Activated naive CD4-positive, alpha-beta T cell treated with anti-CD3 and anti-CD28 coated beads, Interleukin-2, amount 10 ng/mL, durations not matched to agents 7 days and 5 days (primary cell): ENCODE measurements around the gene SNHG17.
A peak's percentile ranks its signal among the peaks of the same experiment; 100 is the strongest.
"Not testable (repeated sequence)": the region's sequence is repeated elsewhere in the genome, so short reads cannot be mapped to it uniquely, and the experiment has no call there.

Experiments
- CTCF ChIA-PET: fragments of 350-600 bp; sonication (Branson Sonifier 250); formaldehyde crosslinking; loops from one replicate; lab custom pipeline; 2021; ENCODE audit warnings: antibody characterized with exemption; lab: Charles Lee
- DNase-seq: peaks from one replicate; pipeline ENCODE4 v3.0.0-alpha.2; 2020
- H3K27ac Mint-ChIP-seq: one replicate; pipeline ENCODE4 v1.8.0; 2021; ENCODE audit warnings: mild to moderate bottlenecking, moderate library complexity, mixed read lengths
- H3K27me3 Mint-ChIP-seq: one replicate; pipeline ENCODE4 v1.8.0; 2021; ENCODE audit warnings: mild to moderate bottlenecking, mixed read lengths
- H3K36me3 Mint-ChIP-seq: one replicate; pipeline ENCODE4 v1.8.0; 2021; ENCODE audit warnings: mixed read lengths
- H3K4me1 Mint-ChIP-seq: one replicate; pipeline ENCODE4 v1.8.0; 2021; ENCODE audit warnings: mixed read lengths
- H3K4me3 Mint-ChIP-seq: one replicate; pipeline ENCODE4 v1.8.0; 2021; ENCODE audit warnings: mild to moderate bottlenecking, moderate library complexity, mixed read lengths
- H3K9me3 Mint-ChIP-seq: one replicate; pipeline ENCODE4 v1.8.0; 2021; ENCODE audit warnings: mixed read lengths

SNHG17 gene

DNA sequence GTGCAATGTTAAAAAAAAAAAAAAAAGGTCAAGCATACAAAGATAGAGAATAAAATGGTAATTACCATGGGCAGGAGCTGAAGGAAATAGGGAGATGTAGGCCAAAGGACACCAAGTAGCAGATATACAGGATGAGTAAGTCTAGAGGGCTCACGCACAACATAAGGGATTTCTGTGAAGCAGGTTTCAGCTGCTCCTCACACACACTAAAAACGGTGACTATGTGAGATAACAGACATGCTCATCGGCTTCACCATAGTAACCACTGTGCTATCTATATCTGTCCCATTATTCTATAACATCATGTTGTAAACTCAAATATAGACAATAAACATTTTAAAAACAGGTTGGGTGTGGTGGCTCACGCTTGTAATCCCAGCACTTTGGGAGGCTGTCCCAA lies 11.6 kb downstream of the SNHG17 start:
- CTCF ChIA-PET = interaction anchor here (1.1 to 1.3 kb wide), 2 partner anchors 13 to 328 kb away, joined by 3 to 5 read pairs; no protein-coding TSS in a partner anchor
- Mint-ChIP-seq H3K4me3 (no peak overlapping the region), H3K4me1 (peaks cover 4% of the 10 kb centered on the region), H3K9me3 (no peaks in the 10 kb centered on the region), H3K27me3 (no peaks in the 10 kb centered on the region), H3K27ac (peak overlapping the region; percentile 55), H3K36me3 (peaks cover 76% of the 10 kb centered on the region)
- DNase-seq = no peak

- Mint-ChIP-seq H3K36me3 (peaks cover 69% of the 10 kb centered on the region), H3K9me3 (no peaks in the 10 kb centered on the region), H3K27ac (no peak overlapping the region), H3K27me3 (no peaks in the 10 kb centered on the region), H3K4me3 (no peak overlapping the region), H3K4me1 (no peaks in the 10 kb centered on the region)
- DNase-seq = no peak
- CTCF ChIA-PET = no interaction called here
These were observed 13.2 kb downstream of the SNHG17 start for GRCh38 chr20:38421915-38422314.

DNA sequence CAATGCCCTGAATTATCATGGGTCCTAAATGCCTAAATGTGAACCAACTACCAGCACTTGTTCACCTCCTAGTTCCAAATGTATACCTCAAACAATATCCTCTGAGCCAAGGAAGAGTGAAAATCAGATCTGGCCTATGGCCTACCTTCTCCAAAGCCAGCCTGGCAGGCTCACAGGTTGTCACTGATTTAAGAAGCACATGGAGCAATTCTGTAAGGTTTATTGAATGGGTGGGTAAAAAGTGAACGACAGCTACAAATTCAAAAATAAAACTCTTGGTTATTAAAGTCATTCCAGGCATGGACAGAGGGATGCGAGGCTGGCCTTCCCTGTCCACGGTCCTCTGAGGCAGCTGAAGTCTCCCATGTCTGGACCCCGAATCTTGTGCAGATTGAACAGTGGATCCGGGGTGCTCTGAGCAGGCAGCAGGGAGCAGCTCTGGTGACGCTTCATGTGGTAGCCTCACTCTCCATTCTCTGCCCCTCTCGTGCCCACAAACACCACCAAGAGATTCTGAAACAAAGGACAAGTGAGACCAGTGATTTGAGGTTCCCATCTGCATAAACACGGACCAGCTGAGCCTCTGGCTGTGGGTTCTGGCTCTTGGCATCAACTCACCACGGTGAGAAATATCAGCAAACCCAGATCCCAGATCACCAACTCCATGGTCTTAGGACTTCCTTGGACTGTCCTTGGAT lies 14.6 kb downstream of the SNHG17 start:
- Mint-ChIP-seq H3K36me3 (peaks cover 69% of the 10 kb centered on the region), H3K27me3 (no peaks in the 10 kb centered on the region), H3K4me3 (no peak overlapping the region), H3K4me1 (no peaks in the 10 kb centered on the region), H3K27ac (no peak overlapping the region), H3K9me3 (no peaks in the 10 kb centered on the region)
- DNase-seq = no peak
- CTCF ChIA-PET = no interaction called here

DNA sequence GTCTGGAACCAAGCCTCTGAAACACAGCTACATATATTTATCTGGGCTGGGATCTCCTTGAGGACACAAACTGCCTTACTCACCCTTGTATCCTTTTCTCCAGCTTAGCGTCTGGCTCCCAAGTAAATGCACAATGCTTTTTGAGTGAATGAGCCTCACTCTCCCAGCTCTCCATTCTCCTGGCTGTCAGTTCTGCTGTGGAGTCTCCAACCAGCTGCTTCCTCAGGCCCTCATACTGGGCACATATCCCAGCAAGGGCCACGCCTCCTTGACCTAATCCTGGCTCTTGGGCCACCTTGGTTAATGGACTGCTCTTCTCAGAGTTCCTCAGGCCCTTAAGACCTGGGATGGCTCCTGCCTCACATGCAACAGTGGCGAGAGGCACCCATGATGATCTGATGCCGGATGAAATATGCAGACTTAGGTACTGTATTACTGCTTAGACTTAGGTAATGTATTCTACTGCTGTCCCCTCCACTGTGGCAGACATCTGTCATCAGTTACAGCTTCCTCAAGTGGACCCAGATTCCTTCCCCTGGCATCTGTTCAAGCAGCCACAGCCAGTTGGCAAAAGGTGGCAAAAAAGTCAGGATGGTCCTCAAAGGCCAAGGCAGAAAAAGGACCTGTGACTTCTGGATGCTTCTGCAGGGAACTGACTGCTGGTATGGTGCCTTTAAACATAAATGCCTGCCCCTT lies 16.5 kb downstream of the SNHG17 start:
- no peak overlapping the region for H3K27ac Mint-ChIP-seq
- CTCF ChIA-PET = interaction anchor here (1.1 kb wide), 1 partner anchor 15 kb away, joined by 3 read pairs; no protein-coding TSS in a partner anchor
- H3K4me3 Mint-ChIP-seq = no peak overlapping the region
- H3K27me3 Mint-ChIP-seq = no peaks in the 10 kb centered on the region
- peaks cover 61% of the 10 kb centered on the region for H3K36me3 Mint-ChIP-seq
- DNase-seq = no peak
- H3K9me3 Mint-ChIP-seq = no peaks in the 10 kb centered on the region
- H3K4me1 Mint-ChIP-seq = no peaks in the 10 kb centered on the region

GRCh38 chr20:38414769-38415450 lies 20.2 kb downstream of the SNHG17 start:
- no peaks in the 10 kb centered on the region for H3K27me3 Mint-ChIP-seq
- no peak overlapping the region for H3K4me3 Mint-ChIP-seq
- no peak for DNase-seq
- no peaks in the 10 kb centered on the region for H3K9me3 Mint-ChIP-seq
- CTCF ChIA-PET = no interaction called here
- H3K27ac Mint-ChIP-seq = peak overlapping the region; percentile 6
- no peaks in the 10 kb centered on the region for H3K4me1 Mint-ChIP-seq
- H3K36me3 Mint-ChIP-seq = peaks cover 42% of the 10 kb centered on the region

DNA sequence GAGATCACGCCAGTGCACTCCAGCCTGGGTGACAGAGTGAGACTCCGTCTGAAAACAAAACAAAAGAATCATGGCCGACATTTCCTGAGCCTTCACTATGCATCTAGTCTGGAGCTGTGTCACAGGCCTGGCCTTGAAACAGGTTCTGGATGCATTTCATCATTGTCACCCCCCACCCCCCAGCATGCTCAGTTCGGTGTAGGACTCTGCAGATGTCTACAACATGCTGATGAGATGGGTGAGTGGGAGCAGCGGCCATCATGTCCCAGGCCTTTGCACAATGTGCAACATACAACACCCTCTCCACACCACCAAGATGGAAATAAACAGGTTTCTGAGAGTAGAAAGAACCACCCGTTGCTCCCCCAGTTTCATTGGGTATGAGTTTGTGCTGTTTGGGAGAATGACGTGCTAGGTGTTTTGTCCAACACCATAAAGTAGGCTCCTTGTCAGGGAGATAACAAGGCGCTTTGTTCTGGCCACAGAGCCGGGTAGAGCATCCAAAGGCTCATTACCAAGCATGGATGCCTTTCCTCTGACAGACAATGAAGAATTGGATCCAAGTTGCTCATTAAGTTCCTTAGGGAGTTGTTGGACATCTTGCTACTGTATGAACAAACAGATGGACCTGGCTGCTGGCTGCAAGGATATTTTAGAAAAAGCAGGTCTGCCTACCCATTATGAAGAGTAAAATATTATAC lies 22.1 kb downstream of the SNHG17 start:
- no peak overlapping the region for H3K27ac Mint-ChIP-seq

DNA sequence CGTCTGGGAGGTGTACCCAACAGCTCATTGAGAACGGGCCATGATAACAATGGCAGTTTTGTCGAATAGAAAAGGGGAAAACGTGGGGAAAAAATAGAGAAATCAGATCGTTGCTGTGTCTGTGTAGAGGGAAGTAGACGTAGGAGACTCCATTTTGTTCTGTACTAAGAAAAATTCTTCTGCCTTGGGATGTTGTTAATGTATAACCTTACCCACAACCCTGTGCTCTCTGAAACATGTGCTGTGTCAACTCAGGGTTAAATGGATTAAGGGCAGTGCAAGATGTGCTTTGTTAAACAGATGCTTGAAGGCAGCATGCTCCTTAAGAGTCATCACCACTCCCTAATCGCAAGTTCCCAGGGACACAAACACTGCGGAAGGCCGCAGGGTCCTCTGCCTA lies 27.3 kb downstream of the SNHG17 start:
- H3K4me1 Mint-ChIP-seq, H3K9me3 Mint-ChIP-seq, H3K4me3 Mint-ChIP-seq, H3K27ac Mint-ChIP-seq, H3K27me3 Mint-ChIP-seq, DNase-seq: not testable (repeated sequence)
- CTCF ChIA-PET = interaction anchor here (0.7 to 1.1 kb wide), 2 partner anchors 27 to 185 kb away, joined by 3 read pairs; partner anchors contain the start of gene SNHG17
- peaks cover 16% of the 10 kb centered on the region for H3K36me3 Mint-ChIP-seq

More for the DNA sequence above, 22.1 kb downstream of the SNHG17 start:
- Mint-ChIP-seq H3K9me3 (no peaks in the 10 kb centered on the region), H3K4me3 (no peak overlapping the region), H3K36me3 (peaks cover 37% of the 10 kb centered on the region), H3K4me1 (no peaks in the 10 kb centered on the region), H3K27me3 (no peaks in the 10 kb centered on the region)
- no peak for DNase-seq
- CTCF ChIA-PET = no interaction called here

- no peak for DNase-seq
- H3K27ac Mint-ChIP-seq = no peak overlapping the region
- CTCF ChIA-PET = no interaction called here
- H3K4me1 Mint-ChIP-seq = no peaks in the 10 kb centered on the region
- no peaks in the 10 kb centered on the region for H3K27me3 Mint-ChIP-seq
- no peaks in the 10 kb centered on the region for H3K9me3 Mint-ChIP-seq
- no peak overlapping the region for H3K4me3 Mint-ChIP-seq
- H3K36me3 Mint-ChIP-seq = peaks cover 16% of the 10 kb centered on the region
These were observed 27.8 kb downstream of the SNHG17 start for GRCh38 chr20:38407321-38407720.

DNA sequence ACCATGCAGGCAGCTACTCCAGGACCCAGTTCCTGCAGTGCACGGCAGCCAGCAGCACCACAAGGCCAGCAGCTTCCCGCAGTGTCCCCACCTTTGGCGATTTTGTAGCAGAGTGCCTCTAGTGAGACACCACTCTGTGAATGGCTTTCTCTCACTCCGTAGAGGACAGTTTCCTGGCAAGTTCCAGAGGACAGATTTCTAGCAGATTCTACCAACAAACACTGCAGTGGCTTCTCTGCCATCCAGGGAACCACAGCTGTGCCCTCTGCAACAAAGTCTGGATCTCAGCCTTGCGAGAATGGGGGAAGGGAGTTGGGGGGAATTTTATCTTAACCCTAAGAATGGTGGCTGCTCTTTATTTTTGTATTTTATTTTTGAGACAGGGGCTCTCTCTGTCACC lies 28.7 kb downstream of the SNHG17 start:
- Mint-ChIP-seq H3K4me1 (no peaks in the 10 kb centered on the region), H3K36me3 (peaks cover 13% of the 10 kb centered on the region), H3K4me3 (no peak overlapping the region), H3K27ac (no peak overlapping the region), H3K9me3 (no peaks in the 10 kb centered on the region), H3K27me3 (no peaks in the 10 kb centered on the region)
- DNase-seq = no peak
- CTCF ChIA-PET = interaction anchor here (0.7 kb wide), 1 partner anchor 1999 kb away, joined by 5 read pairs; no protein-coding TSS in a partner anchor

- CTCF ChIA-PET = no interaction called here
- H3K36me3 Mint-ChIP-seq = peaks cover 10% of the 10 kb centered on the region
- H3K9me3 Mint-ChIP-seq = no peaks in the 10 kb centered on the region
- H3K27ac Mint-ChIP-seq = no peak overlapping the region
- H3K27me3 Mint-ChIP-seq = no peaks in the 10 kb centered on the region
- no peak for DNase-seq
- H3K4me1 Mint-ChIP-seq = no peaks in the 10 kb centered on the region
- no peak overlapping the region for H3K4me3 Mint-ChIP-seq
These were observed 30.0 kb downstream of the SNHG17 start for GRCh38 chr20:38405132-38405531.

DNA sequence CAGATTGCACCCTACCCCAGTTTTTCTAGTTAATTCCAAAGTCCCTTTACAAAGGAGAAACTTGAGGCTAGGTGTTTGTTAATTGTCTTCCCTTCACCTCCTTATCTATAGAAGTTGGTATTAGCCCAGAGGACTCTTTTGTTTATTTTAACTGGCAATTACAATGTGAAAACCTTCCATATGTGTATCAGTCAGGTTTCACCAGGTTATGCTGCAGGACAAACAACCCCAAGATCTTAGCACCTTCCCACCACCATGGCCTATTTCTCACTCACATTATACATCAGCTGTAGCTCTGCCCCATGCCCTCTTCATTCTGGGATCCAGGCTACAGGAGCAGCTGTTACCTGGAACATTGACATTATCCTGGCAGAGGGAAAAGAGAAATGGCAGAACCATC lies 31.1 kb downstream of the SNHG17 start:
- CTCF ChIA-PET = no interaction called here
- no peak overlapping the region for H3K27ac Mint-ChIP-seq
- peaks cover 9% of the 10 kb centered on the region for H3K36me3 Mint-ChIP-seq
- no peak for DNase-seq
- no peak overlapping the region for H3K4me3 Mint-ChIP-seq
- H3K9me3 Mint-ChIP-seq = no peaks in the 10 kb centered on the region
- no peaks in the 10 kb centered on the region for H3K27me3 Mint-ChIP-seq
- no peaks in the 10 kb centered on the region for H3K4me1 Mint-ChIP-seq

- no peak overlapping the region for H3K27ac Mint-ChIP-seq
- H3K4me1 Mint-ChIP-seq = no peaks in the 10 kb centered on the region
- DNase-seq = no peak
- peaks cover 3% of the 10 kb centered on the region for H3K36me3 Mint-ChIP-seq
- H3K27me3 Mint-ChIP-seq = peaks cover 4% of the 10 kb centered on the region
- no peaks in the 10 kb centered on the region for H3K9me3 Mint-ChIP-seq
- H3K4me3 Mint-ChIP-seq = no peak overlapping the region
- CTCF ChIA-PET = interaction anchor here (0.7 kb wide), 1 partner anchor 95 kb away, joined by 3 read pairs; no protein-coding TSS in a partner anchor
These were observed 32.3 kb downstream of the SNHG17 start for GRCh38 chr20:38402816-38403215.

GRCh38 chr20:38402089-38402488 lies 33.0 kb downstream of the SNHG17 start:
- no peak overlapping the region for H3K27ac Mint-ChIP-seq
- CTCF ChIA-PET = interaction anchor here (0.7 kb wide), 1 partner anchor 95 kb away, joined by 3 read pairs; no protein-coding TSS in a partner anchor
- H3K27me3 Mint-ChIP-seq = peaks cover 7% of the 10 kb centered on the region
- no peaks in the 10 kb centered on the region for H3K4me1 Mint-ChIP-seq
- H3K4me3 Mint-ChIP-seq = no peak overlapping the region
- no peaks in the 10 kb centered on the region for H3K9me3 Mint-ChIP-seq
- peaks cover 1% of the 10 kb centered on the region for H3K36me3 Mint-ChIP-seq
- no peak for DNase-seq
